HG02970 (cell line): ENCODE measurements around the gene STXBP2.
A peak's percentile ranks its signal among the peaks of the same experiment; 100 is the strongest.

Experiments
- ATAC-seq: cut with Tn5 transposase; IDR thresholded peaks from one replicate; pipeline ENCODE4 v1.9.1; 2021; ENCODE audit warnings: mild to moderate bottlenecking, moderate library complexity, moderate number of reproducible peaks; ENCODE audit not compliant: unreplicated experiment, low FRiP score

The STXBP2 gene

GRCh38 chr19:7612282-7613274 is 24.3 kb upstream of the STXBP2 start:
- no peak for ATAC-seq

DNA sequence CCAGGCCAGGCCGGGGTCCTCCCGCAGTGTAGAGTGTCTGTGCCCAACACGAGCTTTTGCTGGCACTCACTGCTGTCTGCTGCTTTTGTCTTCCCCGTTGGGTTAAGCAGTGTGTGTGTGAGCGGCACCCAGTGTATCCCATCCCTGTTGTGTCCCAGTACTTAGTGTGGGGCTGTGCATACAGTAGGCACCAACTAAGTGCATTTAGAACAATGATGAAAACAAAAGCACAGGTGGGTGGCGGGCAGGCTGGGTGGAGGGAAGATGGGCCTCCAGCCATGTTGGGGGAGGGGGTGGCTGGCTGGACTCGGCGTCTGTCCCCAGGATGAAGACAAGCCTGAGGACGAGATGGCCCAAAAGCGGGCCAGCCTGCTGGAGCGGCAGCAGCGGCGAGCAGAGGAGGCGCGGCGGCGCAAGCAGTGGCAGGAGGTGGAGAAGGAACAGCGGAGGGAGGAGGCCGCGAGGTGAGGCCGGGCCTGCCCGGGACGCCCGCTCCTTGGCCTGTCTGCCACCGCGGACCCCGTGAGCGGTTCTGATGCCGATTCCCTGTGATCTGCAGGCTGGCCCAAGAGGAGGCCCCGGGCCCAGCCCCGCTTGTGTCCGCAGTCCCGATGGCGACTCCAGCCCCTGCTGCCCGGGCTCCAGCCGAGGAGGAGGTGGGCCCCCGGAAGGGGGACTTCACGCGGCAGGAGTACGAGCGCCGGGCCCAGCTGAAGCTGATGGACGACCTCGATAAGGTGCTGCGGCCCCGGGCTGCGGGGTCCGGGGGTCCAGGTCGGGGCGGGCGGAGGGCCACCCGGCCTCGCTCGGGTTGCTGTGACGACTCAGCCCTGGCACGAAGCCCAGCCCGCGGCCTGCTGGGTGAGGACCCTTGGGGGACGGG is 21.8 kb upstream of the STXBP2 start:
- ATAC-seq: no peak

DNA sequence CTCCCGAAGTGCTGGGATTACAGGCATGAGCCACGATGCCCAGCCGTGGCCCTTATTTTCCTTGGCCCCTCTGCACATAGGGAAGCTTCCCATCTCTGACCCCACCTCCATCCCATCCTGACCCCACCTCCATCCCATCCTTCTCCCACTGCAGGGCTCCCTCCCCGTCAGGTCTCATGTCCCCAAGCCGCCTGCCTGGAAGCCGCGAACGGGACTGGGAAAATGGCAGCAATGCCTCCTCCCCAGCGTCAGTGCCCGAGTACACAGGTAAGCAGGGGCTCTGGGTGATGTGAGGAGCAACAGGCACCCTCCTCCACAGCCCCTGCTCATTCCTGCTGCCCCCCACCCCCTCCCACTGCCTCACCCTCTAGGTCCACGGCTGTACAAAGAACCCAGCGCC is 19.7 kb upstream of the STXBP2 start:
- no peak for ATAC-seq

DNA sequence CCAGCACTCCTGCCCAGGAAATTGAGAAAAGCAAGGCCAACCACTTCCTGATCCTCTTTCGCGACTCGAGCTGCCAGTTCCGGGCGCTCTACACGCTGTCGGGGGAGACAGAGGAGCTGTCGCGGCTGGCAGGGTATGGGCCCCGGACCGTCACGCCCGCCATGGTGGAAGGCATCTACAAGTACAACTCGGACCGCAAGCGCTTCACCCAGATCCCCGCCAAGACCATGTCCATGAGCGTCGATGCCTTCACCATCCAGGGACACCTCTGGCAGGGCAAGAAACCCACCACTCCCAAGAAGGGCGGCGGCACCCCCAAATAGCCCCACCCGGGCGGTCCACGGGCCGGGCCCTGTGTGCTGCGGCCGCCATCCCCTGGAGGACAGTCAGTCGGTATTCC is 19.2 kb upstream of the STXBP2 start:
- ATAC-seq: no peak

- ATAC-seq: no peak
Measured at GRCh38 chr19:7618348-7618747, 18.6 kb upstream of the STXBP2 start.

DNA sequence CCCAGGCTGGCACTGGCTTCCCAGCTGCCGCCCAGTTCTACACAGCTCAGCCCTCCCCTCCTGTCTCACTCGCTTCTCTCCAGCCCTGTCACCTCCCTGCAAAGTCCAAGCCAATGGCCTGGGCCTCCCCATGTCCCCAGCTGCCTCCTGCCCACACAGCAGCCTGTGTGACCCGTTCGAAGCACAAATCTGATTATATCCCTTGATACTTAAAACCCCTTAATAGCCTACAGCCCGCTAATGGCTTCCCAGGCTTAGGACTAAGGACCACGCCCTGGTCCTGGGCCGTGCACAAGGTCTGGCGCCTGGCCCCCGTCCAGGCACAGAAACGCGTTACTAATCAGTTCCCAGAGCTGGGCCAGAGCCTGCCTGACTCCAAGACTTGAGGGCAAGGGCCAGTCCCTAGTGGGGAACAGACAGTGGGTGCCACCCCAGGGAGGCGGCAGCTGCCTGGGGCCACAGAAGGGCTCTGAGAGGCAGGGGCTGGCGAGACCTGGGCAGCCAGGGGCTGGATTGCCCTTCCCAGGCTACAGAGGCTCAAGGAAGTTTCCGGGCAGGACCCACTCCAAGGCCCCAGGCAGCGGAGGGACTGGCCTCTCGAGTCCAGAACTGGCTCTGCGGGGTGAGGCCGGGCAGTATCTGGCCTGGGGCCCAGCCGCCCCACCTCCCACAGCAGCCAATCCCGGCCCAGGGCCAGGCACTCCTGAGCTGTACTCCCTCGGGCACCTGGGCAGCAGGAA is 18.0 kb upstream of the STXBP2 start:
- no peak for ATAC-seq

- no peak for ATAC-seq
Measured at GRCh38 chr19:7619671-7620441, 17.1 kb upstream of the STXBP2 start.

DNA sequence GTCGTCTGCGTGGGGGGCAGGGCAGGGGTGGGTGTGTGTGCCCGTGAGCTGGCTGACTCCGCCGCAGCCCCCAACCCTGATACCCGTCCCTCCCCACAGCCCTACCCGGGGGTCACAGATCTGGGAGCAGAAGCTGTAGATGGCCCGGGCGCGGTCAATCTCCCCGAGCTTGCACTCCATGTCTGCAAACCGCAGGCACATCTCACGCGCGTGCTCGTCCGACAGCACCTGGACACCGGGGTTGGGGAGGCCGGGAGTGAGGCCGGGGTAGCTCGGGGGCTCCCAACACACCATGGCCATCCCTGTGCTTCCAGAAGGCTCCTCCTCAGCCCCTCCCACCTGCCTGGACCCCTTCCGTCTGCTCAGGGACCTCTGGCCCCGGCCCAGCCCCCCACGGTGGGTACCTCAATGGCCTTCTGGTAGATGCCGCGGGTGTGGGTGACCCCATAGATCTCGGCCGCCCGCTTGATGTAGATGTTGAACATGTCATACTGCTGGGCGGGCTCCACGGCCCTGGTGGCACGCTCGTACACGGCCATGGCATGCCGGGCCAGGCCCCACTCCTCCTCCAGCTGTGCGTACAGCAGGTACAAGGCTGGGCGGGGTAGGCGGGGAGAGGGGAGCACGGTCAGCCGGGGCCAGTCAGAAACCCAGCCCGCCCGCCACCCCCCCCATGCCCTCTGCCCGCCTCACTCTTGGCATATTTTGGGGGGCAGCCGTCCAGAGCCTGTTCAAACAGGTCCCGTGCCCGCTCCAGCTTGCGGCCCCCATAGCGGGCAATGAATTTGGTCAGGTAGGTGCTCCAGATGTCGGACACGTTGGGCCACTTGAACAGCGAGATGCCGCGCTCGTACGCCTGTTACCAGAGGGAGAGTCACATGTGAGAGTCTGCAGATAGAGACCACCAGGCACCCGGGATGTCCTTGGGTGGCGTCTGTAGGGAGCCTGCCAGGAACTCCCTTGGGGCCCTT is 16.2 kb upstream of the STXBP2 start:
- ATAC-seq: no peak

DNA sequence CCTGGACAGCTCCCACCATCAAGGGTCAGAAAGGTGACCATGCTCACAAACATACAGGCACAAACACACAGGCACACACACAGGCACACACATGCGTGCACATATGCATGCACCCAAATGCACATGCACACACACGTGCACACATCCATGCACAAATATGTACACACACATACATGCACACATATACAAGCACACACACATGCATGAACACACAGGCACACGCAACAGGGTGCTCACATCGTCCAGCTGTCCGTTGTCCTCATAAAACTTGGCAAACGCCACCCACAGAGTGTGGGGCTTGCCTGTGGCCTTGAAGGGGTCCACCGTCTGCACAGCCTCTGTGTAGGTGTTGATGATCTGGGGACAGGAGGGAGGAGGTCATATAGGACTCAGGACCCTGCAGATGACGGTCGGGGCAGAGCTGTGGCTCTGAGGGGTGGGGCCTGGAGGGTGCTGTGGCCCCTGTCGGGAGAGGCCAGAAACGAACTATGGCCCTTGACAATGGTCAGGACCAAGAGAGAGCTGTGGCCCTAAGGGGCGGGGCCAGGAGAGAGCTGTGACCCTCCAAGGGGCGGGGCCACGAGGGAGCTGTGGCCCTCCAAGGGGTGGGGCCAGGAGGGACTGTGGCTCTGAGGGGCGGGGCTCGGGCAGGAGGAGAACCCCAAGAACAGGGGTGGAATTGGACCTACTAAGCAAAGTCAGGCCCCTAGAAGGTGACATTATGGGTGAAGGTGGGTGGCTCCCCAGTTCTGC is 13.8 kb upstream of the STXBP2 start:
- ATAC-seq: no peak

DNA sequence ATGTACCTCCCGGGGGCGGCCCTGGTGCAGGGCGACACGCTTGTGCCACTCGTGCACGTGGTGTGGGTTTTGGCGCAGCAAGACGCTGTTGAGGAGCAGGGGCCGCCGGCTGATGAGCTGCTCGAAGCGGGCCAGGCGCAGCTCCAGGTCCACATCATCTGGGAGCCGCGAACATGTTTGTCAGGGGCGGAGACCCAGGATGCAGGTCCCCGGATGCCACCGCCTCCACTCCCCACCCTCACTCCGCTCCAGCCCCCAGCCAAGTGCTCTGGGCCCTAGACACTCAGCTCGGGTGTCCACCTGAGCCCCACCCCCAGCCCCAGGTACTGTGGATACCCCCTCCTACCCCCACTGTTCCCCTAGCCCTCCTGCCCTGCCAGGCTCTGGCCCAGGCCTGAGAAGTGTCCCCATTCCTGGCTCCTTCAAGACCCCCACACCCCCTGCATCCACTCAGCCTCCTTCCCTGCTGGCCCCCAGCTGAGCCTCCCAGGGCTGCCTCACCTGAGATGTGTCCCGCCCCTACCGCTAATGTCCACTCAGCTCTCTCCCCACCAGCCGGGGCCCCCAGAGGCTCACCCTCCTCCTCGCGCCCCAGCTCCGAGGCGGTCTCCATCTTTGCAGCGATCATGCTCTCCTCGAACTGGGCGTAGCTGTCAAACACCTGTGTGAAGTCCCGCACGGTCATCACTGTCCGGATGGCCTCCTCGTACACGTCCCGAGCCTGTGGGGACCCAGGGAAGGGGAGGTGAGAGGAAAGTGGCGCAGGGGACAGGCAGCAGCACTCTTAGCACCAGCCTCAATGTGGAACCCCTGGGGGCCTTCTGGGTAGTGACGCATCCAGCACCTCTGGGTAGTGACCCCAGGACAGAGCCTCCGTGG is 12.9 kb upstream of the STXBP2 start:
- no peak for ATAC-seq

- no peak for ATAC-seq
Measured at GRCh38 chr19:7624810-7625209, 12.1 kb upstream of the STXBP2 start.

DNA sequence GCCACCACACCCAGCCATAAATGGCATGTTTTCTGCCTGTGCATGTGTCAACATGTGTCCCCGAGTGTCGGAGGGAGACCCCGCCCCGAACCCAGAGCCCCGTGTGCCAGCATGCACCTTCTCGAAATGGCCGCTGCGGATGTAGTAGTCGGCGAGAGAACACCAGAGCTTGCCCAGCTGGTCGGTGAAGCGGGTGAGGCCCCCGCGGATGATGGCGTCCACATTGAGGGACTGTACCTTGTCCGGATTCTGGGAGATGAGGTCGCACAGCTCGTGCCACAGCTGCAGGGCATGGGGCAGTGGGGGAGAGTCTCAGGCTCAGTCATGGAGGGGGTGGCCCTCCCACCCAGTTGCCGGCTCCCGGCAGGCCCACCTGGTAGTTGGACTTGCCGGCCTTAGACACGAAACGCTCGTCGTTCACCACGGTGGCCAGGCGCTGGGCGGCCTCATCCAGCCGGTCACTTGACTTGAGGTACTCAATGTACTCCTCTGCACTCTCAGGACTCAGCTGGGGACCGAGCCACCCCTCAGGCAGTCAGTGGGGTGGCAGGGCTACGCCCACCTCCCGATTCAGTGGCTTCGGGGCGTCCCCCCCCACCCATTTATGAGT is 11.0 kb upstream of the STXBP2 start:
- ATAC-seq: no peak

DNA sequence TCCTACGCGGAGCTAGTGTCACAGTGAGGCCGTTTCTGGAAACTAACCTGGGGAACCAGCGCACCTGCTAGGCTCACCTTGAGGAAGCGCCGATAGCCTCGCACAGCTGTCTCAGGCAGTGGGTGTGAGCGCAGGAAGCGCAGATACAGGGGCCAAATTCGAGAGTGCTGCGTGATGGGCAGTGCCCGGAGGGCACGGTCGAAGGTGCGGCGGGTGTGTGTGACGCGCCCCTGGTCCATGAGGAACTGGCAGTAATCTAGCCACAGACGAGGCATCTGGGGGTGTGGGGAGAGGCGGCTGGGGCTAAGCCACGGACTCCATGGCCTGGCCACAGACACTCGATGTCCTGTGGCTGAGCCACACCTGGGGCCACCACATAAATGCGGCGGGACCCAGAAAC is 9.7 kb upstream of the STXBP2 start:
- no peak for ATAC-seq

DNA sequence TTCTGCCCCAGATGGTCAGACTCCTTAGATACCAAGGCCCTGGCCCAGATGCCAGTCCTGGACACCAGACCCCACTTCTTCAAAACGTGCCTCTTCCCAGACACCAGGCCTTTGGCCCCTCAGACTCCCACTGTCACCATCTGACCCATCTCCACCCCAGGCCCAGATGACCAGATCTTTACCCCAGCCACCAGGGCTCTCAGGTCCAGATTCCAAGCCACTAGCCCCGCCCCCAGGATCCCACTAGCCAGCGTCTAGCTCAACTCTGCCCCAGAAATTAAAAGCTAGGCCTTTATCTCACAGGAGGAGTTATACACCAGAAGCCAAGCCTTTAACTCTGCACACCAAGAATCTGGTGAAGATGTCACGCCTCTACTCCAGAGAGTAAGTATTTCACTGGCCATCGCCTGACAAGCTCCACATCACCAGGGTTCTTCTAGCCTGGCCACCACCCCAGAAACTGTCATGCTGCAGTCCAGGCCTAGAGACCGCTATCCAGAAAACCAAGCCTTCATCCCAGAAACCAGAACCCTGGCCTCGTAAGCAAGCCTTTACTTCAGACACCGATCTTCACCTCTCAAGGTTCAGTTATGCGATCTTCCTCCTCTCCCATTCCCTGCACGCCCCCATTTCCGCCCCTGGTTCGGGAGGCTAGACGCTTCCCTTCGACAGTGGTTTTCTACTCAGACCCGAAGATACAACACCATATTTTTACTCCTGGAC is 8.2 kb upstream of the STXBP2 start:
- no peak for ATAC-seq

GRCh38 chr19:7629347-7630054 is 7.4 kb upstream of the STXBP2 start, which contains the start of the genes PET100 and XAB2:
PET100 (plus strand) TSS chr19:7629793; CDS start chr19:7629834, 41 bp downstream.
XAB2 (minus strand) TSS chr19:7629545; CDS start chr19:7629527, 18 bp downstream.
- ATAC-seq: peak; percentile 91
